ENCODE measurements around the gene ACADSB. TPM values are rescaled to one million over a fixed set of nuclear protein-coding genes. Genes with fewer than 3 reads are reported as not detected.

ACADSB gene
- total RNA-seq, 1 donor from 2014 or later: 13.1 TPM

DNA sequence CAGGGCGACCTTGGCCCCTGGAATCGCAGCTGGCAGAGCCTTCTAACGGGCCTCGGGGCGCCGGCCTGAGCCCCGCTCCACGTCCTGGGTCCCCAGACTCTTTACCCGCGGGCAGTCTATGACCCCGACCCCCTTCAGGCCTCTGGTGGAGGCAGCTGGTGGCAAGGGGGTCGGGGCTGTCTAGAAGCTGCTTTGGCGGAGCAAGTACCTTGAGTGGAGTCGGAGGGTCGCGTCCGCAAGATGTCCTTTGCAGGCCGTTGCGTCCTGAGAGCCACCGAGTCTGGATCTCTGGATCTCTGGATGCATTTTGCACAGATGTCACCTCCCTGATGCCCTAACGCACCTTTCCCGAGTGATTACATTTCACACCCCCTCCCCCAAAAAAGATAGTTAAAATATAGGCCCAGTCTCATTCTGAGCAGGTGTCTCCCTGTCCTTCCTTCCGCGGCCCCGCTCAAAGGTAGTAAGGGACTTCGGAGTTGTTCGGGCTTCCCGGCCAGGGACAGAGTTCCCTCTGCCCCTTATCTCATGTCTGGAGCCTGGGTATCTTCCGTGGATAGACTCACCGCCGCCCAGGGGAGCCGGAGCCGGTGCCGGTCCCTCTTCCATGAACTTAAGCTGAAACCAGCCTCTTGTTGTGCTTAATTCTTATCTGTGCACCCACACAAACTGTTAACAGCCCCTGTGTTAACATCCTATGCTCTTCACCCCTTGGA is 457 bp downstream of the ACADSB start:
- Mint-ChIP-seq H3K4me3 (ENCODE audit: unreplicated experiment) (peak overlapping the region; percentile 96), H3K27me3 (ENCODE audit: low read depth) (no peaks in the 10 kb centered on the region), H3K4me1 (ENCODE audit: low read depth) (peaks cover 24% of the 10 kb centered on the region), H3K27ac (ENCODE audit: unreplicated experiment) (peak overlapping the region; percentile 37), H3K36me3 (ENCODE audit: low read depth) (peaks cover 2% of the 10 kb centered on the region), H3K9me3 (ENCODE audit: low read depth) (no peaks in the 10 kb centered on the region)
- no peak for DNase-seq (ENCODE audit: low spot score)
- TF ChIP-seq, protein P1, sequence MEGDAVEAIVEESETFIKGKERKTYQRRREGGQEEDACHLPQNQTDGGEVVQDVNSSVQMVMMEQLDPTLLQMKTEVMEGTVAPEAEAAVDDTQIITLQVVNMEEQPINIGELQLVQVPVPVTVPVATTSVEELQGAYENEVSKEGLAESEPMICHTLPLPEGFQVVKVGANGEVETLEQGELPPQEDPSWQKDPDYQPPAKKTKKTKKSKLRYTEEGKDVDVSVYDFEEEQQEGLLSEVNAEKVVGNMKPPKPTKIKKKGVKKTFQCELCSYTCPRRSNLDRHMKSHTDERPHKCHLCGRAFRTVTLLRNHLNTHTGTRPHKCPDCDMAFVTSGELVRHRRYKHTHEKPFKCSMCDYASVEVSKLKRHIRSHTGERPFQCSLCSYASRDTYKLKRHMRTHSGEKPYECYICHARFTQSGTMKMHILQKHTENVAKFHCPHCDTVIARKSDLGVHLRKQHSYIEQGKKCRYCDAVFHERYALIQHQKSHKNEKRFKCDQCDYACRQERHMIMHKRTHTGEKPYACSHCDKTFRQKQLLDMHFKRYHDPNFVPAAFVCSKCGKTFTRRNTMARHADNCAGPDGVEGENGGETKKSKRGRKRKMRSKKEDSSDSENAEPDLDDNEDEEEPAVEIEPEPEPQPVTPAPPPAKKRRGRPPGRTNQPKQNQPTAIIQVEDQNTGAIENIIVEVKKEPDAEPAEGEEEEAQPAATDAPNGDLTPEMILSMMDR (IDR thresholded peaks at IDR 0.05): no peak

DNA sequence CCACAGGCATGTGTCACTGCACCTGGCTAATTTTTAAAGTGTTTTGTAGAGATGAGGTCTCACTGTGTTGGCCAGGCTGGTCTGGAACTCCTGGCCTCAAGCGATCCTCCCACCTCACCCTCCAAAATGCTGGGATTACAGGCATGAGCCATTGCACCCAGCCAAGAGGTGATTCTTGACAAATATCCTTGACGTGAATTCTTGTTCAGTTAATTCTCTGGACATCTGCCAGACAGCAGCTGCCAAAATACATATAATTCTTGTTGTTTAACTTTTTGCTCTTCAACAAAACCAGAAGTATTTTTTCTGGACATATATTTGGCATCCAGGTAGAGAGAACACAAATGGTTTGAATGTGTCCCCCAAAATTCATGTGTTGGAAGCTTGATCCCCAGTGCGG is 3.2 kb downstream of the ACADSB start:
- Mint-ChIP-seq H3K27me3 (ENCODE audit: low read depth) (no peaks in the 10 kb centered on the region), H3K4me1 (ENCODE audit: low read depth) (peaks cover 17% of the 10 kb centered on the region), H3K36me3 (ENCODE audit: low read depth) (peaks cover 2% of the 10 kb centered on the region), H3K9me3 (ENCODE audit: low read depth) (no peaks in the 10 kb centered on the region), H3K27ac (ENCODE audit: unreplicated experiment) (no peak overlapping the region), H3K4me3 (ENCODE audit: unreplicated experiment) (no peak overlapping the region)
- TF ChIP-seq, protein P1 (IDR thresholded peaks at IDR 0.05): no peak
- DNase-seq (ENCODE audit: low spot score): no peak

GRCh38 chr10:123013456-123014419 is 4.9 kb downstream of the ACADSB start:
- TF ChIP-seq, protein P1 (IDR thresholded peaks at IDR 0.05): no peak
- H3K4me3 Mint-ChIP-seq (ENCODE audit: unreplicated experiment): no peak overlapping the region
- H3K36me3 Mint-ChIP-seq (ENCODE audit: low read depth): no peaks in the 10 kb centered on the region
- H3K27ac Mint-ChIP-seq (ENCODE audit: unreplicated experiment): no peak overlapping the region
- no peak for DNase-seq (ENCODE audit: low spot score)
- H3K27me3 Mint-ChIP-seq (ENCODE audit: low read depth): no peaks in the 10 kb centered on the region
- H3K4me1 Mint-ChIP-seq (ENCODE audit: low read depth): peaks cover 8% of the 10 kb centered on the region
- H3K9me3 Mint-ChIP-seq (ENCODE audit: low read depth): no peaks in the 10 kb centered on the region

DNA sequence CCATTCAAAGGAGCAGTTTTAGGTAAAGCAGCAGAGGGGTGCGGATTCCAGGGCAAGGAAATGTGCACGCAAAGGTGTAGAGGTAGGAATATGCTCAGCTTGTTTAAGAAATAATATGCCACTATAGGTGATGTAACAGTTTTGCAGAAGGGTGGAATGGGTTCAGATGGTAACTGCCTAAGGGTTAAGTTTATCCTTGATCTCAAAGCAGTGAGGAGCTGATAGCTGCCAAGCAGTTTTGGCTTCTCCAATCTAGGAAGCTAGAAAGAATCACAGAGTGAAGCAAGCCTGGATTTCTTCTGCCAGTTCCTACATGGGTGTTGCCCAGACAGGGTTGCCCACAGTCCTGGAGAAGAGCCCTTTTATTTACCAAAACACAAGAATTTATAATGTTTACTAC is 6.0 kb downstream of the ACADSB start:
- H3K27ac Mint-ChIP-seq (ENCODE audit: unreplicated experiment): no peak overlapping the region
- no peaks in the 10 kb centered on the region for H3K27me3 Mint-ChIP-seq (ENCODE audit: low read depth)
- H3K4me1 Mint-ChIP-seq (ENCODE audit: low read depth): peaks cover under 1% of the 10 kb centered on the region
- no peak for DNase-seq (ENCODE audit: low spot score)
- TF ChIP-seq, protein P1 (IDR thresholded peaks at IDR 0.05): no peak
- no peak overlapping the region for H3K4me3 Mint-ChIP-seq (ENCODE audit: unreplicated experiment)
- no peaks in the 10 kb centered on the region for H3K9me3 Mint-ChIP-seq (ENCODE audit: low read depth)
- no peaks in the 10 kb centered on the region for H3K36me3 Mint-ChIP-seq (ENCODE audit: low read depth)

- no peak for DNase-seq (ENCODE audit: low spot score)
- Mint-ChIP-seq H3K27me3 (ENCODE audit: low read depth) (no peaks in the 10 kb centered on the region), H3K27ac (ENCODE audit: unreplicated experiment) (no peak overlapping the region), H3K4me3 (ENCODE audit: unreplicated experiment) (no peak overlapping the region), H3K36me3 (ENCODE audit: low read depth) (no peaks in the 10 kb centered on the region), H3K9me3 (ENCODE audit: low read depth) (no peaks in the 10 kb centered on the region), H3K4me1 (ENCODE audit: low read depth) (no peaks in the 10 kb centered on the region)
- TF ChIP-seq, protein P1 (IDR thresholded peaks at IDR 0.05): no peak
Measured at GRCh38 chr10:123016228-123016627, 7.4 kb downstream of the ACADSB start.

Data from chondrocyte (in vitro differentiated cells).